Activated naive CD4-positive, alpha-beta T cell treated with anti-CD3 and anti-CD28 coated beads, Interleukin-2, amount 10 ng/mL, durations not matched to agents 7 days and 5 days (primary cell): ENCODE results near the gene SLC6A16.
"Not testable (repeated sequence)": the region's sequence is repeated elsewhere in the genome, so short reads cannot be mapped to it uniquely, and the experiment has no call there.

ENCODE experiments used
- CTCF ChIA-PET: fragments of 350-600 bp; sonication (Branson Sonifier 250); formaldehyde crosslinking; loops from one replicate; lab custom pipeline; 2021; ENCODE audit warnings: antibody characterized with exemption; lab: Charles Lee
- DNase-seq: peaks from one replicate; pipeline ENCODE4 v3.0.0-alpha.2; 2020
- H3K27ac Mint-ChIP-seq: one replicate; pipeline ENCODE4 v1.8.0; 2021; ENCODE audit warnings: mild to moderate bottlenecking, moderate library complexity, mixed read lengths
- H3K27me3 Mint-ChIP-seq: one replicate; pipeline ENCODE4 v1.8.0; 2021; ENCODE audit warnings: mild to moderate bottlenecking, mixed read lengths
- H3K36me3 Mint-ChIP-seq: one replicate; pipeline ENCODE4 v1.8.0; 2021; ENCODE audit warnings: mixed read lengths
- H3K4me1 Mint-ChIP-seq: one replicate; pipeline ENCODE4 v1.8.0; 2021; ENCODE audit warnings: mixed read lengths
- H3K4me3 Mint-ChIP-seq: one replicate; pipeline ENCODE4 v1.8.0; 2021; ENCODE audit warnings: mild to moderate bottlenecking, moderate library complexity, mixed read lengths
- H3K9me3 Mint-ChIP-seq: one replicate; pipeline ENCODE4 v1.8.0; 2021; ENCODE audit warnings: mixed read lengths

SLC6A16 gene

DNA sequence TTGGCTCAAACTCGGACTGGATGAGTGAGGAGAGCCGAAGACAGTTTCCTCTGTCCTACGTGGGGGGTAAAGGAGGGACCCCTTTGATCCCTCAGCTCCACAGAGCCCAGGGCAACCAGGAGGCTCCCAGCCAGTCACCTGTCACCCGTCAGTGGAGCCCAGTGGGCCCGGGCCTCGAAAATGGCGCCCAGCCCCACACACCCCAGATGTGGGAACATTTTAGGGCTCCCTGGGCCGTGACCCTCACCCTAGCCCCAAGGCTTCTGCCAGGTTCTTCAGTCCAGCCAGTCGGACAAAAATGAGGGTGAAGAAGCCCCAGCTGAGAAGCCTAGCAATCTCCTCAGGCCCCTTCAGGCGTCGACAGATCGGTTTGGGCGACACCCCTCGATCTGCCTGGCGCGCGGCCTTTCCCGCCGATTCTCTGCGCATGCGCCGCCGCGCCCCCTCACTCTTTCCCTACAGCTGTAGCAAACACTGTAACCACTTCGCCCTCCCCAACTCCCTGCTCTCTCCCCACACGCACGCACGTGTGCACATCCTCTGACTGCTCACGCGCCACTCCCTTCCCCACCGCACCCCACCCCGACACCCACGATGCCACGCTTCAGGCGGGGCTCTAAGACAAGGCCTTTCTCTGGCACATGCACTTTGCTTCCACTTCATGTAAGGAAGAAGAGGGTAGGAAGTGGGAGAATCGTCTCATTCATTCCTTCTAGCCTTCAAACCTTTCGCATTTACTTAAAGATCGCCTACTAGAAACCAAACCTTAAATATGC is at the start of gene SLC6A16:
Gene SLC6A16, minus strand, starts transcription at position 391 of the 776 bp plus-strand sequence. CDS start 13,844 bp downstream, outside the sequence.
- H3K36me3 Mint-ChIP-seq = peaks cover 35% of the 10 kb centered on the region
- CTCF ChIA-PET = interaction anchor here (1.3 kb wide), 1 partner anchor 24 kb away, joined by 6 read pairs; no protein-coding TSS in a partner anchor
- H3K27ac Mint-ChIP-seq = no peak within 1 kb of the TSS
- no peaks in the 10 kb centered on the region for H3K27me3 Mint-ChIP-seq
- H3K9me3 Mint-ChIP-seq = no peaks in the 10 kb centered on the region
- H3K4me1 Mint-ChIP-seq = peaks cover 31% of the 10 kb centered on the region
- H3K4me3 Mint-ChIP-seq = no peak within 1 kb of the TSS
- no peak for DNase-seq

- not testable (repeated sequence) for H3K4me1 Mint-ChIP-seq, H3K4me3 Mint-ChIP-seq, H3K27ac Mint-ChIP-seq, DNase-seq, H3K36me3 Mint-ChIP-seq
- Mint-ChIP-seq H3K9me3 (peaks cover 14% of the 10 kb centered on the region), H3K27me3 (peaks cover 37% of the 10 kb centered on the region)
- CTCF ChIA-PET = interaction anchor here (0.7 kb wide), 1 partner anchor 298 kb away, joined by 3 read pairs; no protein-coding TSS in a partner anchor
Measured at GRCh38 chr19:49373174-49373573, 48.2 kb upstream of the SLC6A16 start.

GRCh38 chr19:49371184-49371583 is 46.2 kb upstream of the SLC6A16 start:
- H3K4me3 Mint-ChIP-seq = no peak overlapping the region
- no peak overlapping the region for H3K27ac Mint-ChIP-seq
- CTCF ChIA-PET = no interaction called here
- no peak for DNase-seq
- no peaks in the 10 kb centered on the region for H3K4me1 Mint-ChIP-seq
- no peaks in the 10 kb centered on the region for H3K36me3 Mint-ChIP-seq
- H3K9me3 Mint-ChIP-seq = peaks cover 14% of the 10 kb centered on the region
- peaks cover 44% of the 10 kb centered on the region for H3K27me3 Mint-ChIP-seq

DNA sequence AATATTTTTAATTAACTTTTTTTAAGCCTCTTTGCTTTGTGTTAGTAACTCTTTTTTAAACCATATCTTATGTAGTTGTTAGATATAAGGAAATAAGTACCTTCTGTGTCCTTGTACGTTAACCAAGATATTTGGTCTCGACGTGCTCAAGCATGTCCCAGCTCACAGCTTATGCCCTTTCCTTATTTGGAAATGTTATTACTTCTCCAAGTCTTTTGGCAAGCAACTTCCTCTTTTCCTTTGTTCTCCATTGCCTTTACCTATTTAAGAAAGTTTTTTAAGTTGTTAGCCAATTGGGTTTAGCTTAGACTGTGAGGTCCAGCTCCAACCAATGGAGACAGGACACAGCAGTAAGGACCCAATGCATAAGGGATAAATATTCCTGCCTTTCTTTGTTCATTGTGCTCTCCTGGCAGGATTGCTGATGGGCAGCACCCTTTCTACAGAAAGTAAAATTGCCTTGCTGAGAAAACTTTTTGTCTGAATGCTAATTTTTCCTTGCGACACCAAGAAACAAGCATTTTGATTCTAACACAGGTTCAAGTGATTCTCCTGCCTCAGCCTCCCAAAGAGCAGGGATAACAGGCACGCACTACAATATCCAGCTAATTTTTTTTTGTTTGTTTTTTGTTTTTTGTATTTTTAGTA is 43.8 kb upstream of the SLC6A16 start:
- no peaks in the 10 kb centered on the region for H3K36me3 Mint-ChIP-seq
- DNase-seq = no peak
- H3K27ac Mint-ChIP-seq = no peak overlapping the region
- CTCF ChIA-PET = interaction anchor here (1.0 kb wide), 1 partner anchor 23 kb away, joined by 3 read pairs; no protein-coding TSS in a partner anchor
- peaks cover 14% of the 10 kb centered on the region for H3K9me3 Mint-ChIP-seq
- H3K4me3 Mint-ChIP-seq = no peak overlapping the region
- peaks cover 25% of the 10 kb centered on the region for H3K27me3 Mint-ChIP-seq
- H3K4me1 Mint-ChIP-seq = no peaks in the 10 kb centered on the region

GRCh38 chr19:49366110-49366509 is 41.1 kb upstream of the SLC6A16 start:
- DNase-seq = no peak
- H3K36me3 Mint-ChIP-seq = no peaks in the 10 kb centered on the region
- H3K27ac Mint-ChIP-seq = no peak overlapping the region
- peaks cover 23% of the 10 kb centered on the region for H3K27me3 Mint-ChIP-seq
- peaks cover 7% of the 10 kb centered on the region for H3K4me1 Mint-ChIP-seq
- no peak overlapping the region for H3K4me3 Mint-ChIP-seq
- peaks cover 14% of the 10 kb centered on the region for H3K9me3 Mint-ChIP-seq
- CTCF ChIA-PET = no interaction called here

GRCh38 chr19:49364083-49364737 is 39.2 kb upstream of the SLC6A16 start:
- Mint-ChIP-seq H3K36me3 (no peaks in the 10 kb centered on the region), H3K4me1 (peaks cover 10% of the 10 kb centered on the region), H3K4me3 (no peak overlapping the region), H3K27ac (no peak overlapping the region), H3K9me3 (peaks cover 6% of the 10 kb centered on the region), H3K27me3 (peaks cover 11% of the 10 kb centered on the region)
- no peak for DNase-seq
- CTCF ChIA-PET = no interaction called here

- Mint-ChIP-seq H3K4me3 (no peak within 1 kb of the TSS), H3K27me3 (peaks cover 11% of the 10 kb centered on the region), H3K9me3 (no peaks in the 10 kb centered on the region), H3K4me1 (peaks cover 10% of the 10 kb centered on the region), H3K27ac (no peak within 1 kb of the TSS), H3K36me3 (no peaks in the 10 kb centered on the region)
- CTCF ChIA-PET = interaction anchor here (1.0 kb wide), 1 partner anchor 79 kb away, joined by 3 read pairs; no protein-coding TSS in a partner anchor
- DNase-seq = peak; percentile 85
Measured at GRCh38 chr19:49363268-49364082, 38.5 kb upstream of the SLC6A16 start, which contains the start of gene DKKL1. Gene DKKL1, plus strand, starts transcription at chr19:49363877. Its CDS starts 122 bp downstream, at chr19:49363999.

- Mint-ChIP-seq H3K27ac (no peak overlapping the region), H3K4me1 (peaks cover 10% of the 10 kb centered on the region), H3K27me3 (peaks cover 12% of the 10 kb centered on the region), H3K36me3 (no peaks in the 10 kb centered on the region), H3K4me3 (no peak overlapping the region), H3K9me3 (no peaks in the 10 kb centered on the region)
- peak; percentile 34 for DNase-seq
- CTCF ChIA-PET = interaction anchor here (1.0 kb wide), 1 partner anchor 80 kb away, joined by 3 read pairs; no protein-coding TSS in a partner anchor
Measured at GRCh38 chr19:49362929-49363267, 37.9 kb upstream of the SLC6A16 start.

DNA sequence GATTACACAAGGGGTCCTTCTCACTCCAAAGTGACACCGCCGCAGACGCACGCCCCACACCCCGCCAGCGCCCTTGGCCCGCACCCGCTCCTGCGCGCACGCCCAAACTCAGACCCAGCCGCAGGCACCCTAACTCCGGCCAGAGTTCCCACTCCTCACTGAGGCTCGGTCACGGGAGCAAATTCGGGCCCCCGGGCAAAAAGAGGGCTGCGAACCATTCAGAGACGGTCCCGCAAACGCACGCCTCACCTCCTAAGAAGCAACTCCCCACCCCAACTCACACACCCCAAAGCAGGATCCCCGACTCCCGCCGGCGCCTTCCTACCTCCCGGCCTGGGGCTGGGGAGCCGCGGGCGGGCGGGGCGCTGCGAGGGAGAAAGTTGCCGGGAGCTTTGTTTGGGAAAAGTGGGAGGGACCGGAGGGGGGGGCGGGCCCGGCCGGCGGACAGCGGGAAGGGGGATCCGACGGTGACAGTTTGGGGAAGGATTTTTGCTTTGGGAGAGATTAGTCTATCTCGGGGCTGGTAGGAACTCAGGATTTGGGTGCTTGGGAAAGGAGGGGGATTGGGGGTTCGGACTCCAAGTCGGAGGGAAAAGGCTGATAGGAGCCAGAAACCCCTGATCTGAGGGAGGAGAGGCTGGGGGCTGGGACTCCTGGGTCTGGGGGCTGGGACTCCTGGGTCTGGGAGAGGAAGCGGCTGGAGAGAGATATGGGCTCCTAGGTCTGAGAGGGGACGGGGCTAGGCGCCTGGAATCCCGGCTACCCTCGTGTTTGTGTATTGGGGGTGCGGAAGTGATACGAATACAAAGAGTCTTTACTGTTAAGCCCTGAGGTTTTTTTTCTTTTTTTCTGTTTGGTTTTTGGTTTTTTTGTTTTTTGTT is 37.3 kb upstream of the SLC6A16 start, which contains the start of gene TEAD2:
Gene TEAD2, minus strand, starts transcription at position 369 of the 881 bp plus-strand sequence. CDS start 2,341 bp downstream, outside the sequence.
- Mint-ChIP-seq H3K27me3 (peaks cover 17% of the 10 kb centered on the region), H3K27ac (no peak within 1 kb of the TSS), H3K4me1 (peaks cover 10% of the 10 kb centered on the region), H3K36me3 (no peaks in the 10 kb centered on the region), H3K9me3 (no peaks in the 10 kb centered on the region), H3K4me3 (no peak within 1 kb of the TSS)
- peak; percentile 31 for DNase-seq
- CTCF ChIA-PET = interaction anchor here (1.0 kb wide), 1 partner anchor 80 kb away, joined by 3 read pairs; no protein-coding TSS in a partner anchor

DNA sequence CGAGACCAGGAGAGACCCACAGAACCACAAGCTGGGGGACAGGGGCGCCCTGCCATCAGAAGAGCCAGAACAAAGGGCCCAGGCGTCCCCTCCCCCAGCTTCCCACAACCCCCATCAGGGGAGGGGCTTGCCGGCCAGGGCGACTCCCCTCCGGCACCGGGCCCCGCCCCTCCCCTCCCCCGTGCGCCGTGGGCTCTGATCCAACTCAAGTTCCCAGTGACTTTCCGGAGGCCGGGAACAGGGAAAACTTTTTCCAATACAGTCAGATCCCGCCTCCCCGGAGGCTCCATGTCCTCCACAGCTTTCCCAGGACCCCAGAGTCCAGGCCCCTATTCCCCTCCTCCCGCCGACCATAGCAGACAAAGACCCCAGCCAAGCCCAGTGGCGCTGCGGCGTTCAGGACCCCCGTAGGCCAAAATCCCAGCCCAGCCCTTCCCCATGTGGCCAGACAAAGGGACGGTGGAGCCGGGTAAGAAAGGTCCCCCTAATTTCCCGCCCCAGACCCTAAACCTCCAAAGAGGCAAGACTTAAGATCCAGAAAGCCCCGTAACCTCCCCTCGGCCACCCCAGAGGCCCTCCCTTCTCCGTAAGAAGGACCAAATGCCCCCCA is 36.6 kb upstream of the SLC6A16 start:
- Mint-ChIP-seq H3K4me3 (no peak overlapping the region), H3K27me3 (peaks cover 18% of the 10 kb centered on the region), H3K36me3 (no peaks in the 10 kb centered on the region), H3K4me1 (peaks cover 10% of the 10 kb centered on the region), H3K9me3 (no peaks in the 10 kb centered on the region), H3K27ac (no peak overlapping the region)
- DNase-seq = no peak
- CTCF ChIA-PET = no interaction called here

GRCh38 chr19:49359851-49360820 is 35.1 kb upstream of the SLC6A16 start:
- CTCF ChIA-PET = interaction anchor here (1.0 to 2.0 kb wide), 3 partner anchors 31 to 214 kb away, joined by 3 to 5 read pairs (median 5); no protein-coding TSS in a partner anchor
- Mint-ChIP-seq H3K27ac (no peak overlapping the region), H3K36me3 (no peaks in the 10 kb centered on the region), H3K4me3 (no peak overlapping the region), H3K4me1 (peaks cover 19% of the 10 kb centered on the region), H3K27me3 (peaks cover 31% of the 10 kb centered on the region), H3K9me3 (no peaks in the 10 kb centered on the region)
- no peak for DNase-seq
